Effector memory CD4-positive, alpha-beta T cell (primary cell): ENCODE results near the gene OSBPL3.

ENCODE experiments used
- DNase-seq, 3 donors: peaks; one replicate each; pipeline ENCODE4 v3.0.0-alpha.2; 2020
- H3K27ac ChIP-seq: 2 replicates; pipeline ENCODE4 v1.7.0; 2013; ENCODE audit warnings: mild to moderate bottlenecking, low read length, moderate library complexity; ENCODE audit not compliant: insufficient read depth, poor library complexity, severe bottlenecking
- H3K27me3 ChIP-seq: replicated peaks from 2 replicates; pipeline ENCODE4 v1.7.0; 2013; ENCODE audit warnings: mild to moderate bottlenecking, low read length; ENCODE audit not compliant: insufficient read depth, control insufficient read depth, poor library complexity, severe bottlenecking
- H3K36me3 ChIP-seq: 2 replicates; pipeline ENCODE4 v1.7.0; 2013; ENCODE audit warnings: mild to moderate bottlenecking, low read length, moderate library complexity; ENCODE audit not compliant: control insufficient read depth, insufficient read depth
- H3K4me1 ChIP-seq: 2 replicates; pipeline ENCODE4 v1.7.0; 2013; ENCODE audit warnings: low read length, mild to moderate bottlenecking; ENCODE audit not compliant: control insufficient read depth, insufficient read depth, poor library complexity, severe bottlenecking
- H3K4me3 ChIP-seq: 2 replicates; pipeline ENCODE4 v1.7.0; 2013; ENCODE audit warnings: low read length, low read depth, mild to moderate bottlenecking; ENCODE audit not compliant: insufficient read depth, poor library complexity, severe bottlenecking
- H3K9me3 ChIP-seq: 2 replicates; pipeline ENCODE4 v1.7.0; 2013; ENCODE audit warnings: mild to moderate bottlenecking, low read length, moderate library complexity; ENCODE audit not compliant: control insufficient read depth

The OSBPL3 gene

DNA sequence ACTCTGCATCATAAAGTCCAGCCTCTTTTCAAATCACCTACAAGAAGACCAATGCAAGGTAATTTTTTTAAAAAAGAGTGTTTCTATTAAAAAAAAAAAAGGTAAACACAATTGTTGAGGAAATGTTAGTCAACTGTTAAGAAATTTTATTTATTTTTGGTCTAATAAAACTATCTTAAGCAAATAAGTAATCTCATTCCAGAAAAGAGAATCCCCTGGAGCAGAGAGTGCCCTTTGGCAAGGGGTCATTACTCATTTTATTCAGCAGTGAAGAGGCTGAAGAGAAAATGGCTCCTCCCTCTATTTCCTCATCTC, 159.3 kb downstream of the OSBPL3 start:
- H3K4me3 ChIP-seq = peak overlapping the region; percentile 11
- peak overlapping the region; percentile 90 for H3K27ac ChIP-seq
- DNase-seq = no peak

DNA sequence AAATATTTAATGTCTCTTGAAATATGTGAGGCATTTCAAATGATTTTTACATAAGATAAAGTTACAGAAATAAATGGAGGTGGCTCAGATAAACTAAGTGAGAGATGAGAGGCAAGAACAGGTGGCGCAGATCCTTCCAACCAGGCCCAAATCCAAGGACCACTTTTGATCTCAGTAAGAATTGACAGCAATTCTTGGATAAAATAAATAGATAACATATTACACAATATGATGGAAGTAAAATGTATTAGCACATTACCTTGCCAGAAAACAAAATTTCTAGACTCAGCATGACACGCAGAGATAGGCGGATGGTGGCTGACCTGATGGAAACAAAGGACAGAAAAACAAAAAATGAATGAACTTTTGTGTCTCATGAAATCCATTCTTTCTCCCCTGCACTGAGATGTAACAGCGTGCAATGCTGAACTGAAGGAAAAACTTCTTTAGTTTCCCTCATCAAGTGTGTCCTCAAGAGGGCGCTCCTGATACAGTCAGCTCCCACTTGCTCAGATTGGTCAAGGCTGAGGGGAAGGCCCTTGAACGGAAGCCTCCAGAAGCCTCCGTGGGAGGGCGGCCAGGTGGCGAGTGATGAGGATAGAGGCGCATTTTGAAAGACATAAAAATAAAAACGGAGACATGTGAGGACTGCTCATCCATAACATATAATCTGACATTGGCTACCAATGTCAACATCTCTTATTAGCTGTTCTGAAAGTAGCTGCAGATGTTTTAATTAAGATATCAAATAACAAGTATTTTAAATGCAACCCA, 159.9 kb downstream of the OSBPL3 start:
- Histone ChIP-seq H3K4me1 (peaks cover 28% of the 10 kb centered on the region), H3K36me3 (peaks cover 17% of the 10 kb centered on the region), H3K27me3 (no peaks in the 10 kb centered on the region), H3K4me3 (peak overlapping the region; percentile 11), H3K9me3 (no peaks in the 10 kb centered on the region), H3K27ac (peak overlapping the region; percentile 90)
- peak; percentile 50 to 68 (median 53) for DNase-seq

More for the DNA sequence above, 159.3 kb downstream of the OSBPL3 start:
- Histone ChIP-seq H3K9me3 (no peaks in the 10 kb centered on the region), H3K4me1 (peaks cover 34% of the 10 kb centered on the region), H3K27me3 (no peaks in the 10 kb centered on the region), H3K36me3 (peaks cover 14% of the 10 kb centered on the region)

DNA sequence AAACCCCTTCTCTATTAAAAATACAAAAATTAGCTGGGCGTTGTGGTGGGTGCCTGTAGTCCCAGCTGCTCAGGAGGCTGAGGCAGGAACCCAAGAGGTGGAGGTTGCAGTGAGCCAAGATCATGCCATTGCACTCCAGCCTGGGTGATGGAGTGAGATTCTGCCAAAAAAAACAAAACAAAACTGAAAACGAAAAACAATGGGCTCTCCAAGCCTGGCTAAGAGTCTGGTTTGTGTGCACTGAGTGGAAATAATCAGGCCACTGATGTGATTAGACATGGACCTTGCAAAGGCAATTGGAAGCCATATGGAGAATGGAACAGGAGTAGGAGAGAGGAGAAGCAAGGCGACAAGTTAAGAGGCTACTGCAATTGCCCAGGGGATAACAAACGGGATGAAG, 162.6 kb downstream of the OSBPL3 start:
- no peak for DNase-seq
- H3K27me3 ChIP-seq = no peaks in the 10 kb centered on the region
- H3K9me3 ChIP-seq = no peaks in the 10 kb centered on the region
- H3K4me3 ChIP-seq = no peak overlapping the region
- peaks cover 25% of the 10 kb centered on the region for H3K4me1 ChIP-seq
- H3K27ac ChIP-seq = no peak overlapping the region
- peaks cover 36% of the 10 kb centered on the region for H3K36me3 ChIP-seq

DNA sequence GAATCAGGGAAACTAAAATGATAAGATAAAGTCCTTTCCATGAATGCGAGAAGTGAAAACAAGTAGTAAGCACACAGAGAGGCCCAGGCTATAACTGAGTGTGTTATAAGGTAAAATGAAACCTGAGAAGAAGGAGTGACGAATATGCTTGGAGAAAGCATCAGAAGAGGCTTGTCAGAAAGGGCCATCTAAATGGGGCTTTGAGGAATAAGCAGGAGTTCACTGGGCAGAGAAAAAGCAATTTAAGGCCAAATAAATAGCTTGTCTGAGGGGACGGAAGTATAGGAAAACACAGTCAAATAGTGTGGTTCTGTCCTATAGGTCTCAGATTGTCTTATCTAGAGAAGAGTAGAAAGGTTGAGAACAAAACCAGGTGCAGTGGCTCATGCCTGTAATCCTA, 163.1 kb downstream of the OSBPL3 start:
- Histone ChIP-seq H3K4me3 (no peak overlapping the region), H3K9me3 (no peaks in the 10 kb centered on the region), H3K36me3 (peaks cover 36% of the 10 kb centered on the region), H3K27ac (no peak overlapping the region), H3K4me1 (peaks cover 20% of the 10 kb centered on the region), H3K27me3 (no peaks in the 10 kb centered on the region)
- DNase-seq = no peak

DNA sequence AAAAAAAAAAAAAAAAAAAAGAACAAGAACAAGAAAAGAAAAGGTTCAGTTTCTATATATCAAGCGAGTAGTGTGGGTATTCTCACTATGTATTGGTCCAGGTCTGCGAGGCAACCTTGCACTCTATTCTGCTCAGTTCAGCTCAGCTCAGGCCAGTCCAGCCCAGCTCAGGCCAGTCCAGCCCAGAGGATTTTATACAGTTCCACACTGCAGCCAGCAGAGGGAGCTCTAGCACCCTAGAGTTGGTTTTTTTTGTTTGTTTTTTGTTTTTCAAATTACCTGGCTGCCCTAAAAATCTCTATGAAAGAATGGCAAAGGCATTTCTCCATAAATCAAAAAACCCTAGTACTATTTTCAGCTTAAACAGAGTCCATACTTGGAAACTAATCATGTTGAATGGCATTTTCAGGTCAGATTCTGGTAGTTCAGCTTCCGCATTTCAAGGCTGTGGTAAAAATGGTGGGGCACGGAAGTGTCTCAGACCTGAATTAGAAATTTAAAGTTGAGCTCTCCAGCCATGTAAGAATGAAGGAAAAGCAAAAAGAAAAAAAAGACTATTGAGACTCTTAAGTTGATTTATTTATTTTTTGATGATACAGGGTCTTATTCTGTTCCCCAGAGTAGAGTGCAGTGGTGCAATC, 167.6 kb downstream of the OSBPL3 start:
- DNase-seq = peak in 1 of 3 donors; percentile 38
- H3K4me3 ChIP-seq = no peak overlapping the region
- no peaks in the 10 kb centered on the region for H3K9me3 ChIP-seq
- no peaks in the 10 kb centered on the region for H3K27me3 ChIP-seq
- H3K27ac ChIP-seq = no peak overlapping the region
- H3K4me1 ChIP-seq = no peaks in the 10 kb centered on the region
- H3K36me3 ChIP-seq = peaks cover 62% of the 10 kb centered on the region

DNA sequence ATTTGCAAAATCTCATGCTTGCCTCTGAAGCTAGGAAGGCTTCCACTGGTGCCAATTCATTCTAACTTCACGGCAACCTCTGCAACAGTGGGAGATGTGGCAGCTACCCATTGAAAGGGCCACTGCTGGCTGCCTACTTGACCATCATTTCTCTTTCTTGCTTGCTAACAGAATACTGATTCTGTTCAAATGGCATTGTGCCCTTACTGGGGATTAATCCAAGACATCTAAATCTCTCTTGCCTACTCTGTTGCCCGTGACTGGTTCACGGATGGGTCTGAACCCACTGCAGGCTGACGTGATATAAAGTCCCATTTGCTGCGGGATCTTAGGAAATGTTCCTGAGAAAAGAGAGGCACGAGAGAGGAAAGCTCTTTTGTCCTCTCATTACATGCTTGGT, 171.5 kb downstream of the OSBPL3 start:
- H3K9me3 ChIP-seq = no peaks in the 10 kb centered on the region
- no peaks in the 10 kb centered on the region for H3K4me1 ChIP-seq
- H3K27me3 ChIP-seq = no peaks in the 10 kb centered on the region
- H3K27ac ChIP-seq = no peak overlapping the region
- DNase-seq = no peak
- H3K36me3 ChIP-seq = peaks cover 61% of the 10 kb centered on the region
- no peak overlapping the region for H3K4me3 ChIP-seq

DNA sequence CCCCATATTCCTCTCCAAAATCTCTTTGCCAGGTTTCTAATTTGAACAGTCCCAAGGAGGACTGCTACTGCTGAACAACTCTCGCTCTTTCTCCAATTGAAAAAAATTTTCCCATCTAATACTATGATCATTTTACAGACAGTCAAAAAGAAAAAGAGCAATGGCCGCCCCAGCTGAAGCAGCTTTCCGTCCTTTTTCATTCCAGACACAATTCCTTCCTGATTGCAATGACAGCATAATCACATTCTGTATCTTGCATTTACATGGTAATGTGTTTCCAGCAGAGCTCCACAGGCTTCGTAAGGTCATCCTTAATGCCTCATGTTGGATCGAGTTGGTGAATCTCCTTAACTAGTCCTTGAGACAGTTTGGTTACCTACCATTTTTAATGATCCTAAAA, 177.7 kb downstream of the OSBPL3 start:
- no peaks in the 10 kb centered on the region for H3K4me1 ChIP-seq
- H3K4me3 ChIP-seq = no peak overlapping the region
- no peaks in the 10 kb centered on the region for H3K27me3 ChIP-seq
- no peak overlapping the region for H3K27ac ChIP-seq
- H3K9me3 ChIP-seq = no peaks in the 10 kb centered on the region
- peaks cover 42% of the 10 kb centered on the region for H3K36me3 ChIP-seq
- no peak for DNase-seq

DNA sequence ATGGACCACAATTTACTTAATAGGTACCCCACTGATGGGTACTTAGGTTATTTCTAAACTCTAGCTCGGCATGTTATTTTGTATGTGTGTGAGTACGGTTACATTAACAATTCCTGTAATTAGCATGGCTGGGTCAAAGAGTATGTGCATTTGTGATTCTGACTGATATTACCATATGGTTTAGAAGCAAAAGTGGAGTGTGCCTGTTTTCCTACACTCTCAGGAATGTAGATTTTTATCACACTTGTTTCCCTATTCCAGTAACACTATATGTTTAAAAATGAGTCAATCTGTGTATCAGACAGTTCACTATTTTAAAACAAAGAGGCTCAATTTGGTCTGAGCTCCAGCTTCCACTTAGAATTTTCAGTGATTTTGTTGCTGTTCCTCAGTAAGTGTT, 178.1 kb downstream of the OSBPL3 start:
- Histone ChIP-seq H3K4me3 (no peak overlapping the region), H3K9me3 (no peaks in the 10 kb centered on the region), H3K36me3 (peaks cover 42% of the 10 kb centered on the region), H3K27me3 (no peaks in the 10 kb centered on the region), H3K27ac (no peak overlapping the region), H3K4me1 (no peaks in the 10 kb centered on the region)
- DNase-seq = no peak

DNA sequence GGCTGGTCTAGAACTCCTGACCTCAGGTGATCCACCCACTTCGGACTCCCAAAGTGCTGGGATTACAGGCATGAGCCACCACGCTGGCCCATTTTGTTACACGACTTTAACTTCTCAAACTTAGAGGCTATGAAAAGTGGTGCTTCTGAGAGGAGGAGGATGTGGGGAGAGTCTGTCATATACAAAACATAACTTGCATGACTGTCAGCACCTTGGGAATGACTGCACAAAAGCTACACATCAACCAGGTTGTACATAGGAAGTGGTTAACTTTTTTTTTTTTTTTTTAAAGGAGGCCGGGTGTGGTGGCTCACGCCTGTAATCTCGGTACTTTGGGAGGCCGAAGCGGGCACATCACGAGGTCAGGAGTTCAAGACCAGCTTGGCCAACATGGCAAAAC, 179.3 kb downstream of the OSBPL3 start:
- Histone ChIP-seq H3K36me3 (peaks cover 35% of the 10 kb centered on the region), H3K27me3 (no peaks in the 10 kb centered on the region), H3K27ac (no peak overlapping the region), H3K4me3 (no peak overlapping the region), H3K9me3 (no peaks in the 10 kb centered on the region), H3K4me1 (no peaks in the 10 kb centered on the region)
- no peak for DNase-seq

DNA sequence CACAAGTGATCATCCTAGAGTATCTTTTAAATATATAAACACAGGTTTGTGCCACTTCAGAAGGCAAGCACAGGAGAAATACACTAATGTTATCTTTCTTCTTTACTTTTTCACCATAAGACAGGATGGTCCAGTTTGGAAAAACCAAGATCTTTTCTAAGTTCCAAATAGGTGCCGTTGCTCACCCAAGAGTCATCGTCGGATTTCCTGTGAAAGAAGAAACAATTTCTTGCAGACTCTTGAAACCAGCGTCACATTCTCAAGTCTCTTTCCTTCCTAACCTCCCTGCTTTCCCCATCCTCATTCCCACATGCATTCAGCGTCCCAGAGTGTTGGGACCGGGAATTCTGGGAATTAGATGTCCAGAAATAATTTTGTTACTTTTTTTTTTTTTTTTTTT, 179.9 kb downstream of the OSBPL3 start:
- Histone ChIP-seq H3K27ac (no peak overlapping the region), H3K36me3 (peaks cover 32% of the 10 kb centered on the region), H3K4me1 (no peaks in the 10 kb centered on the region), H3K9me3 (no peaks in the 10 kb centered on the region), H3K27me3 (no peaks in the 10 kb centered on the region), H3K4me3 (no peak overlapping the region)
- no peak for DNase-seq
